ENCODE measurements around the gene CHST3.

Gene CHST3

DNA sequence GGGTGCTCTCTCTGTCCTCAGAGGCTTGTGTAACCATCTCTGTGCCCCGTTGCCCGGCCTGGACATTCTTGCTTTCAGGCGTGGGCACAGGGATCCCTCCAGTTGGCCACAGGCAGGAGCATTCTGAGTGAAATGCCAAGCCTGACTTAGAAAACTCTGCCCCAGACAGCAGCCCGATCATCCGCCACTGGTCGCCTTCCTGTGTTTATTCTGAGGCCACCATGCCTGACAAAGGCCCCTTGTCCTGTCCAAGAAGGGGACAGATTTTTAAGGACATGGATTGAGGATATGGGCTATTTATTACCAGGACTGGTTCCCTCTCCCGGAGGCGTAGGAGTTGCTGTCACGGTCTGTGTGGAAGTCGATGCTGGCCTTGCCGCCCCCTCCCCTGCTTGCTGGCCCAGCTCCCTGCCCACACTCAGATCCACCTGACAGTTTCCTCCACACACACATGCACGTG lies 69.9 kb downstream of the CHST3 start:
- DNase-seq, result no peak

DNA sequence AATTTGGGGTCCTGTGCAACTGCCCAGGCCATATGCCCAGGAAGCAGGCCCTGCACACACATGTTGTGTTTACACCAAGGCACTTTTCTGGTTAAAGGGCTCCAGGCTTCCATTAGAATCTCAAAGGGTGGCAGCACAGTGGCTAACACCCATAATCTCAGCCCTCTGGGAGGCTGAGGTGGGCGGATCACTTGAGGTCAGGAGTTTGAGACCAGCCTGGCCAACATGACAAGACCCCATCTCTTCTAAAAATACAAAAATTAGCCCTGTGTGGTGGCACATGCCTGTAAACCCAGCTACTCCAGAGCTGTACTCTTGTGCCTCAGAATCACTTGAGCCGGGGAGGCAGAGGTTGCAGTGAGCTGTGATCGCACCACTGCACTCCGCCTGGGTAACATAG lies 70.6 kb downstream of the CHST3 start:
- DNase-seq, result no peak

DNA sequence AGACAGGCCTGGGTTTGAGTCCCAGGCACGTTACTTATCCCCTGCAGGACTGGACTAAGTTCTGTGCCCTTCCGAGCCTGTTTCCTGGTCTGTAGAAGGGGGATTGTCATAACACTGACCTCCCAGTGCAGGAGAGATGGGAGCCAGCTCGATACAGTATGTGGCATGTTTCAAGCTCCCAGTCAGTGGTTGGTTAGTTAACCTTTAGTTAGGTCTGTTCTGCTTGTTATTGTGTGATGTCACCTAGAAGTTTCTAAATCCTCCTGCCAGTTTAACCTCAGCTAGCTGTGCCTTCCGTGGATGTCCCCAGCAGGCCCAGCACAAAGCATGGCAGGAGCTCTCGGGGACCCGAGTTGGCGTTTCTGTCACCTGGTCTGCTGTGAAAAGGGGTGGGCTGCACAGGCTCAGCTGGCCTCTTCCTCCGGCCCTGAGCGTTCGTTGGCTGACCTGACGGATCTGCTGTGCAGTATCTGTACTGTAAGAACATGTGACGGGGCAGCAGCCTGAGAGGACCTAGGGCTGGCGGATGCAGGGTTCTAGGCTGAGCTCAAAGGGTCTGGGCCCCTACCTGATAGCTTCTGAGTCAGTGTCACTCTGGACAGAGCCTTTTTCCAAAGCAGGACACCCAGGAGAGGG lies 71.2 kb downstream of the CHST3 start:
- no peak for DNase-seq

DNA sequence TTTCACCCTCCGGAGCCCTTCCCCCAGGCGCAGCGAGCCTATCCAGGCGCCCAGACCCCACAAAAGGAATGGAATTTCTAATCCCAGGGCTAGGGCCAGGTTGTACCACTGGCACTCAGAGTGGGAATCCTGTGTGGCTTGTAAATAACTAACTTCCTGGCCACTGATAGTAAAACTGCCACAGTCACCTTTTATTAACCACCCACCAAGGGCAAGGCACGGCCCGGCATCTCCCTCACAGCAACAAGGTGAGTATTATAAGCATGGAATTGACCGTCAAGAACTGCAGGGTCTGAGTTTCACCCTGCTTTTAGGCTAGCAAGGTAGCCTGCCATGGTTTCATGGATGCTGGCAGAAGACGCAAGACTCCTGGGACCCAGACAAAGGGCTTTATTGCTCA lies 73.1 kb downstream of the CHST3 start:
- DNase-seq, result no peak

DNA sequence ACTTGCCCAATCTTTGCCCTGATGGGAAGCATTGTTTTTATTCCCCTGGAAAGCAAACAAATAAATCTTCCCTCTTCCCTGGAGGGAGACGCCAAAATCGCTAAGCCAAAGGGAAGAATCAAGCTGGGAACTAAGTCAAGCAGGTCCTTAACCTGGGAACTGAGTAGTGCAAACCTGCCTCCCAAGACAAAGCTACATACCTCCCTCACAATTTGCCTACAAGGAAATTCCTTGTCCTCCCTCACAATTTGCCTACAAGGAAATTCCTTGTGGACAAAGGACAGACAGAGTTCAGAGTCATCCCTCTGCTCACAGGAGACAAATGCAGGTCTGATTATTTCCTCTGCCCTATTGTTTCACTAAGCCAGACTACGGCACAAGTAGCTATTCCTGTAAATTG lies 73.6 kb downstream of the CHST3 start:
- no peak for DNase-seq

DNA sequence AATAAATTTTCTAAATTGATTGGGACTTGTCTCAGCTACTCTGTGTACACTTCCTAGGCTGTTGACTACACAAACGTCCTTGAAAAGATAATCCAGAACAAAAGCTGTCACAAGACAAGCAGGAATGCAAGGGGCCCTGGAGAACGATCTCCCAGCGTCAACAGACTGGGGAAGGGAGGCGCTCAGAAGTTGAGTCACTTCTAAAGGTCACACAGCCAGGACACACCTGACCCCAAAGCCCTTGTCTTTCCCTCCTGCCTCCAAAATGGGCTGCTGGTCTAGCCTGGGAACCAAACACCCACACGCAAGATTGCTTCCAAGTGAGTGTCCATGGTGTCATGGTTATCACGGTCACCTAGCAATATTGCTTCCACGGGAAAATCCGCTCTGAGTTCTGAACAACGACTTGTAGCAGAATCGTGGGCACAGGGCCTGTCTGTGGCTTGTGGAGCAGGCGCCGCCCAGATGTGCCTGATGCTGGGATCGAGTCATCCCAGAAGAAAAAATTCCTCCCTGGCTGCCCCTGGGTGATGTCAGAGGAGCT lies 74.3 kb downstream of the CHST3 start:
- no peak for DNase-seq

DNA sequence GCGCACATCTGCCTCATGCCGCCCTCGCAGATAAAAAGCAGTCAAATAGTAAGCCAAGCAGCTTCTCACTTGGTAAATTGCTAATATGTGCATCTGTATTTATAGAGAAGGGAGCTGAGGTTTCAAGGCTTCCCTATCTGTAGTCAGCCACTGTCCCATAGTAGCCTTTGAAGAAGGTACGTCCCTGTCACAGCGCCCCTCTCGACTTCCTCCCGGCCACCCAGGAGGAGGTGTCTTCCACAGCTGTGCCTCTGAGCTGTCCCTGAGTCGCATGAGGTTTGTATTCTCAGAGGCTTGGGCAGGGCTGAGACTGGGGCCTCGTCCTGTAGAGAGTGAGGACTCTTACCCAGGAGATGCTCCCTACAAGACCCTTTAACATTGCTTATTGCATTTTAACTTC lies 75.2 kb downstream of the CHST3 start:
- no peak for DNase-seq

DNA sequence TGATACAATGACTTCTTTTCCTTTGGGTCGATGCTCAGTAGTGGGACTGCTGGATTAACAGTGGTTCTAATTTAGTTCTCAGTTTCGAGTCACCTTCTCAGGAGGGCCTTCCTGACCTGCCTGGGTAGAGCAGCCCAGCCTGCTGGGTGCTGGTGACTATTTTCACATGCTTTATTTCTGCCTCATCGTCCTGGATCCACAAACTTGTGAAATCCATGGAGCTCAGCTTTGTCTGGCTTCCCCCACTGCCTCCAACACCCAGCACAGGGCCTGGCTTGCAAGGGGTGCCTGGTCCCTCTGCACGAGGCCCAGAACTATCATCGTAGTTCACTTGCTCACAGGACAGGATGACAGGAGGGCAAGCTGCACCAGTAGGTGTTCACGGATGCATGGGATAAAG lies 77.3 kb downstream of the CHST3 start:
- no peak for DNase-seq

DNA sequence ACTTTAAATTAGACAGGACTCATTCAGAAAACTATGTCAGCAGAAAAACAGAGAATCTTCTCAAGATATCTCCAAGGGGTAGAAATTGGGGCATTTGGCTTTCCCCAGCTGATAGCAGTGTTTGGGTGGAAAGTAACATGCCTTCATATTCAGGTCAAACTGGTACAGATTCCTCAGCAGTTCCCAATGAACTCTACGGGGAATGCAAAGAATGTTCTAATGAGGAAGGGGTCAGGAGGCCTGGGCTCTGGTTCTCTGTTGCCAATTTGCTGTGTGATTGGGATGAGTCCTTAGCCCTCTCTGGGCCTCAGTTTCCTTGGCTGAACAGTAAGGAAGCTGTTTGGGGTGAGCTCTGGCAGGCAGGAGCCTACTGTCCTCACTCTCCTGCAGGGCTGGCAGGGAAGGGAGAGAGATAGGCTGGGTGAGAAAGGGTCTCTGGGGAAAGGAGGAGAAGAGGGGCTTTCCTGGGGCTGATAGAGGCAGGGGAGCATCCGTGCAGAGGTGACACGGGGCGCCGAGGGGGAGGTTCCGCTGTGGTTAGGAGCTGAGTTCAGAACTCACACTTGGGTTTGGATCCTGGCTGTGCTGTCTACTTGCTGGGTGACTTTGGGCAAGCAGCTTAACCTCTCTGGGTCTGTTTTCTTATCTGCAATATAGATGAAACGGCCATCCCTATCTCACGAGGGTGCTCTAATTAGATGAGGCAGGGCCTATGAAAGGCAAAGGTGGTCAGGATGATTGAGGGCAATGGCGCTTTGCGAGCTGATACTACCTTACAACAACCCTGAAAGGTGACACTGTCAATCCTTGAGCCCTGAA lies 79.0 kb downstream of the CHST3 start:
- no peak for DNase-seq

DNA sequence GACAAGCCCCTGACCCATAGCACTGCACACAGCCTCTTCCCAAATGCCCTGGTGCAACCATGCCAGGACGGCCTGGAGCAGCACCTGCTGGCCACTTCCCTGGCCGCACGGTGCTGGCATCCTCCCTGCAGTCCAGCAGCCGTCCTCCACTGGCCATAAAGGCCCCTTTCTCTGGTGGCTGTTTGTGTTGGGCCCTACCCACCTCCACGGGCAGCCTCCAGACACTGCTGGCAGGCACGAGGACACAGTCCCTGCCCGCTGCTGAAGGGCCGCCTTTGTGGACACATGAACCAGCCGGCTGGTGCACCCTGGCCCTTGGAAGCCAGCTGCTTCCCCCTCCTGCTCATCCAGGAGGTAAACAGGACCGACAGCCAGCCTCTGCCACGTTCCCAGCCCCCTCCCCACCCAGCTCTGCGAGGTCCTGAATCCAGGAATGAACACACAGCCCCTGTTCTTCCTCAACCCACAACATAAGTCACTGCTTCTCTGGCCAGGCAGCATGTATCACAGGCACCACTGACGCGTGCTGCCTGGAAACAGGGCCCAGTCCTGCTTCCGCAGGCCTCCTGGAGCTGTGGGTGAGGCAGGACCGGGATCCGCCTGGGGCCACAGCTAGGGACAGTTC lies 80.3 kb downstream of the CHST3 start:
- no peak for DNase-seq

DNA sequence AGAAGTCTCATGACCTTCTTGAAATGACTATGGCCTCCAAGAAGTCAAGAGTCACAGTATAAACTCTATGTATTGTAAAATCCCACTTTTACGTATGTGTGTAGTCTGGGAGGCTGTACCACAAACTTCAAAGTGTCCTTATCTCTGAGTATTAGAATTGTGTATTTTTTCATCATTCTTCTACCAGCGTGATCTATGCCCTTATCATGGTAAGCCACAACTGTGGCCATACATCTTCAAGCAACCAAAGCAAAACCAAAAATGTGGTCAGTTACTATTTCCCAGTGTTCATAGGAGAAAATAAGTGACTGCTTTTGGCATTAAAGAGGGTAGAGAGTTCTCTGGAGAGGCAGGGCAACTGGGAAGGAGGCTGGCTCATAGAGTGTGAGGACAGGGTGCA lies 81.4 kb downstream of the CHST3 start:
- DNase-seq, result no peak

DNA sequence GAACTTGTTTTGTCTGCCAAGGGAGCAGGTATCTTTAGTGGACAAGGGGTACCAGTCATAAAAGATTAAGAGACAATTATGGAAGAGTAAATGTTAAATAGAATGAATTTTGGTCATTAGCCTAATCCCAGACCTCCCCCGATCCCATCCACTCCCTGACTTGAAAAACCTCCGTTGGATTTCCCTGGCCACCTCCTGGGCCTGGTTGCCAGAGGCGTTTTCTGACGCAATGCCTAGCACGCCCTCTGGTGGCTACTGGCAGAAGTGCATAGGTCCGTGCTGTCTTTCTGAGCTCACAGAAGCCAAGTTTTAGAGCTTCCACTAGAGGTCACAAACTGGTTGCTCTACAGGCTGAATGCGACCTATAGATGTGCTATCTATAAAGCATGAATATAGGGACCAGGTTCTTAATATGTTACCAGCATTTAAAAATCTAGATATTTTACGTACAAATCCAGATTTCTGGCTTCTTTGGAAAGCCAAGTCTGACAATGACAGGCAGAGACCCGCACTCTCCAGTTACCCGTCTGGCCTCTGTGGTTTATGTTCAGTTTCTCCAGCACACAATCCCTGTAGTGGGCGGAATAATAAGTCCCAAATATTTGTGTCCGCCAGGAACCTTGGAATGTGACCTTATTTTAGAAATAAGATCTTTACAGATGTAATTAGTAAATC lies 84.4 kb downstream of the CHST3 start:
- peak; percentile 92 for DNase-seq

DNA sequence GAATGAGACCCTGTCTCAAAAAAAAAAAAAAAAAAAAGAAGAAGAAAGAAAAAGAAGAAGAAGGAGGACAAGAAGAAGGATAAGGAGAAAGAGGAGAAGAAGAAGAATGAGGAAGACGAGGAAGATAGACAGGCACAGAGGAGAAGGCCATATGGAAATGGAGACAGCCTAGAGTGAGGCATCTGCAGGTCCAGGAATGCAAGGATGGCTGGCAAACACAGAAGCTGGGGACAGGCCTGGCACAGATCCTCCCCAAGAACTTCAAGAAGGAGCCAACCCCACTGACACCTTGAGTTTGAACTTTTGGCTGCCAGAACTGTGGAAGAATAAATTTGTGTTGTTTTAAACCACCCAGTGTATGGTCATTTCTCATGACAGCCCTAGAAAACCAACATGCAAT lies 85.3 kb downstream of the CHST3 start:
- DNase-seq, result no peak

DNA sequence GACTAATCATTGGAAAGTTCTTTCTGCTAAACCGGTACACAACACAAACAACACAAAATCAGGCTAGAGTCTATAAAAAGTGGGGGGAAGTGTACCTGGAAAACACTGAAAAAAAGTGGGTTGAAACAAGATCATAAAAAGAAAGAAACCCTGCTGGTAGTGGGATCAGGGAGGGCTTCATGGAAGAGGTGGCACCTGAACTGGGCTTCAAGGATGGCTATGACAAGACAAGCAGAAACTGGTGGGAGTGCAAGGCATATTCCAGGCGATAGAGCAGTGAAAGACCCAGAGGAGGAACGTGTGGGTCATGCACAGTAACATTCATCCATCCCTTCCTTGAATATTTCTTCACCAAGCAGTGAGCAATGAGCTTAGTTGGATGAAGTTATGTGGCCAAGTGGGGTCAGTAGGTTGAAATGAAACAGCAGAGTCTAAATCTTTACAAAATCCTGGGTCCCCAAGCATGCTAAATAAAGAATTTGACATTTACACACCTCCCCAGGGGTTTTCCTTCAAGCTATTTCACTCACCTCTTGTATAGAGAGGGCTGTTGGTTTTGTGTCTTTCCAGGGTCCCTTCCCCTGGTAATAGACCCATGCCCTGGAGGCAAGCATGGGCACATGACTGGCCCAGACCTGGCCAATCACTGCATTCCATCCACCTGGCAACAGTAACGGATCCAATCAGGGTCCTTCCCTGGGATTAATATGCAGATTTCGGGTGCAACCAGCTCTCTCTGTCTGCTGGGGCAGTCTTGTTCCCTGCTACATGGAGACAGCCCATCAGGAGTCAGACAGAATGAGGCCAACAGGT lies 86.0 kb downstream of the CHST3 start:
- DNase-seq, result no peak

DNA sequence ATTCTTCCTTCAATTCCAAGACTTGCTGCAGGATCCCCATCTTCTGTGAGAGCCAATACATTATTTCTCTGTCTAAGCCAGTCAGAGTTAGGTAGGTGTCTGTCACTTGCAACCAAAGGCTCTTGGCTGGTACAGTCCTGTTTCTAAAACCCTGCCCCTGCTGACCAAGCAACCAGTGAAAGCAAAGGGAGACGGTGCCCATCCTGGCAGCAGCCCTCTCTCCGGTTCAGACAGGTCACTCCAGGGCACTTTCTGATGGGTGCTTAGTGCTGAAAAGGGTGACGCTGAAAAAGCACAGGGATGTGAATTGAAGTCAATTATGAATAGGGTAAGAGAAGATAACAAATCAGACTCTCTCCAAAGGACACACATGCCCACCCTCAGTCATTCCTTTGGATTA lies 86.7 kb downstream of the CHST3 start:
- no peak for DNase-seq

DNA sequence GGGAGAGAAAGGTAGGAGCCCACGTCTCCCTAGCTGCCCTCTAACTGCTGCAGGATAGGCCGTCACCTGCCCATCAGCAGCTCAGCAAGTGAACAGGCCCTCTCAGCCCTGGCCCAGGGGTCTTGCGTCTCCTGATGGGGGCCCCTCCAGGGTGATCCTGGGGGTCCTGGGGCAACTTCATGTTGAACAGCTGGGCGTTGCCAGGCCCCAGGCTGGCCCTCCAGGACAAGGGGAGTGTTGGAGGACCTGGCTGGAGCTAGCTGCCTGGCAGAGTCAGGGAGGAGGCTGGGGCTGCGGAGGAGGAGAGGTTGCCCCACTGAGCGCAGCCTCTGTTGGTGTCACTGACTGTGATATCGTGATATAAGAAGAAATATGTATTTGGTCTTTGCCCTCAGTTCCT lies 89.5 kb downstream of the CHST3 start:
- no peak for DNase-seq

DNA sequence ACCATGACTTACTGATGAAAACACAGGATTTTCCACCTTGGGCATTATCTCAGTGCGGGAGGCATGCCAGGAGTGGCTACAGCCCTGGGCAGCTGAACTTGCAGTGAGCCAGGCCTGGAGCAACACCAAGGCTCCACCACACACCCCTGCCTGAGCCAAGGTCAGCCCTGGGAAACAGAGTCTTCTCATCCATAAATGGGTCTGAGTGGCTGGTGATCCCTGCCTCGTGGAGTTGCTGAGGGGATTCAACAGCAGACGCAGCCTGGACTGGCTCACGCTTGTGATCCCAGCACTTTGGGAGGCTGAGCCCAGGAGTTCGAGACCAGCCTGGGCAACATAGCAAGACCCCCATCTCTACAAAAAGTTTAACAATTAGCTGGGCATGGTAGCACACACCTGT lies 91.9 kb downstream of the CHST3 start:
- no peak for DNase-seq

DNA sequence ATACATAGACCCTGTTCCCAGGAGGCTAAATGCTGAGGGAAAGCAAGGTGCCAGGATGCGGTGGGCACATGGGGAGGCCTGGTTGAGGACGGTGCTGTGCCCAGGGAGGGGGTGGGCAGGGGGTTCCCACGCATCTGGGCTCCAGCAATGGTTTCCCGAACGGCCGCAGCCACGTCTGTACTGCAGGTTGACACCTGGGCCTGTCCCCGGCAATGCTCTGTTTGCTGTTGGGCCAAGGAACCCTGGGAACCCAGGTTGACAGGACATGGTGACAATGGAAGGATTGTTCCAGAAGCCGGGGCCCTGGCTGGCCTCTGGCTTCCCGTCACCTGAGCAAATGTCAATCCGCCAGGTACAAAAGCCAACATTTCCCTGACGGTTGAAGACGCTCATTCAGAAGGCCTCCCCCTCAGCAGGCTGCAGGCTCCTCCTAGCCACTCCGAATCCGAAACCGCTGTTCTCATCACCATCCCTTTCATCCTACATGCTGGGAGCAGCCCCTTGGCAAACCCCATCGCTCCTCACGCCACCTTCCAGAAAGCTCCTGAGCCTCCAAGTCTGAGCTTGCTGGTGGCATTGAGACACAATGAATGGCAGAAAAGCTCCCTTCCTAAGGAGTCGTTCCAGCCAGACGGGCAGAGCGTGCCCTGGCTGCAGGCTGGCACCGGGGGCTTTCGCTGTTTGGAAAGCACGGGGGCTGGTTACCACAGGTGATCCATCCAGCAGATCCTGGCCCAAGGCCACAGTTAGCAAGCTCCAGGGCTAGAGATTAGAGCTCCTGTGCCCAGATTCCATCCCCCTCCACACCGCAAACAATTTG lies 92.9 kb downstream of the CHST3 start:
- DNase-seq, result no peak

DNA sequence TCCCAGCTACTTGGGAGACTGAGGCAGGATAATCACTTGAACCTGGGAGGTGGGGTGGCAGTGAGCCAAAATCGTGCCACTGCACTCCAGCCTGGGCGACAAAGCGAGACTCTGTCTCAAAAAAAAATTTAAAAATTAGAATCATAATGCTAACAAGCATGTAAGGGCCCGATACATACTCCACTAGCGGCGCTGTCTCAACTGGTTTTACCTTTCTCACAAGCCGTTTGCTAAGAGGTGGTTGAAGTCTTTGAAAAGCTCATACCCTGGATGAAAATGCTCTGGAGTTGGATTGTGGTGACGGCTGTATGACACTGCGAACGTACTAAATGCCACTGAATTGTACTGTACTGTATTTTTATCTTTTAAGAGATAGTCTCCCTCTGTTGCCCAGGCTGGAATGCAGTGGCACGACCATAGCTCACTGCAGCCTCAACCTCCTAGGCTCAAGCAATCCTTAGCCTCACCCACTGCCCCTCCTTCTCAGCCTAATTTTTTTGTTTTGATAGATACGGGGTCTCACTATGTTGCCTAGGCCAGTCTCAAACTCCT lies 94.2 kb downstream of the CHST3 start:
- DNase-seq, result no peak

DNA sequence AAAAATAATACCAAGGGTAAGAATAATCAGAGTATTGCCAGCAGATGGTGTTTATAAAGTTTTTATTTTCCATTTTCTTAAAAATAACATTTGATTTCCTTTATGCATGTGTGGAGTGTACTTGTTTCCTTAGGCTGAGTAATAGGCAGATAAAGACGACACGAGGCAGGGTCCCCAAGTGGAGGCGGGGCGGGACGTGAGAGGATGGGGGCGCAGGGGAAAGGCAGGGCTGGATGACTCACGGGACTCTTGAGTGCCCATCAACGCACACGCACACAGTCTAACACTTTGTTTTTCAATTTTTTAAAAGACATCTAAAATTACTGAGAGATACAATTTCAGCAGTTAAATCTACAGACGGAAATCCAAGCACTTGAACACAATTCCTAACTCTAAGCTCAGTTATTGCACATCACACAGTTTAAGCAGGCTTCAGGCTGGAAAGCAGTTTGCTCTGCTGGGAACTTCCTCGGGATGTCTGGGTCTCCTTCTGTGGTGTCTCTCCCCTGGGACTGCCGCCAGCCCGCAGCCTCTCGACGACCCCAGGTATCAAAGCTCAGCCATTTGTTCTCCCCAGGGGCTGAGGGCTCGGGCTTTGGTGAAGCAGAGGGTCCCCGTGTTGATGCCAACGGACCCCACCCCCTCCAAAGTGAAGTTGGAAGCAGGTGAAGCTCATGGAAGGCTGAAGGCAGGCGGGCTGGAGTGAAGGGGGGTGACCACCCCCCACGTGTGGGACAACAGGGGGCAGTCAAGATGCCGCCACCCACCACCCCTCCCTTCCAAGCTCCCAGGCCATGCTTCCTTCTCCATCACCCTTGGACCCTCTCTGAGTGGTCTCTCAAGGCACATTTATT lies 95.0 kb downstream of the CHST3 start:
- DNase-seq, result no peak

All from CD4-positive, alpha-beta T cell treated with Interleukin-17A for 4 hours (primary cell).